ENCODE data around the gene SPEN. TPM values are rescaled to one million over a fixed set of nuclear protein-coding genes. Genes with fewer than 3 reads are reported as not detected.
A peak's percentile ranks its signal among the peaks of the same experiment; 100 is the strongest.

The SPEN gene
- total and polyA plus RNA-seq, 2 of the 13 experiments (the other 11 are each of a cell fraction or from before 2014, with no cell fraction given): 4.8 to 14.0 TPM

DNA sequence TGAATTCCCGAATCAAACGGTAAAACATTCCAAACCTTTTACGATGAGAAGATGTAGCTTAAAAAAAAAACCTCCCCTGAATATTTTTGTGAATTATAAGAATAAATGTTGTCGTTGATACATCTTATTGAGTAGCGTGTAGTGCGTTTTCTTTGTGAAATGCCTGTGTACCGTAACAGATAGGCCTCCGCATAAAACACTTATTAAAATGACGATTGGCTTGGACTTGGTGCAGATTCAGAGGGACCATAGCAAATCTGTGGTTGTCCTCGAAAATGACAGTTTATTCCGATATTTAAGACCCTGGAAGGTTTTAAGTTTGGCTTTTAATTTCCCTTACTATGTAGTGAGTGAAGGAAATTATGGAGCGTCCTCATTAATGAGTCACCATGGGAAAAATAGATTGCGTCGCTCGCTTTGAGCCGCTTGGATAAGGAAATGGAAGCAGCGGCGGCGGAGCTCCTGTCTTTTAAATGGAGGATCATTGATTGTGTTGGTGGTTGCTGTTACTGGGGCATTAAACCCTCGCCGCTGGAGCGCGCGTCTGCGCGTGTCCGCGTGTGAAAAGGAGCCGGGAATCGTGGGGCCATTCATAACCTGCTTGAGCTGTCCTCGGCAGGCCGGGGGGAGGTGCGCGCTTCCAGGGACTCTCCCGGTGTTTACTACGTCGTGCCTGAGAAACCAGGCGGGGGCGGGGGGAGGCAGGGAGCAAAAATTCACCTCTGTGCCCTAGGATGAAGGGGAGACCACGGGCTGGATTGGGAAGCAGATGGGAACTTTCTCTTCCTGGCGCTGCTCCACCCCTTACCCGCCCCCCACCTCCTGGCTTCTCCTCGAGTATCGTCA is 1.6 kb downstream of the SPEN start (continued):
- TF ChIP-seq, protein P1, sequence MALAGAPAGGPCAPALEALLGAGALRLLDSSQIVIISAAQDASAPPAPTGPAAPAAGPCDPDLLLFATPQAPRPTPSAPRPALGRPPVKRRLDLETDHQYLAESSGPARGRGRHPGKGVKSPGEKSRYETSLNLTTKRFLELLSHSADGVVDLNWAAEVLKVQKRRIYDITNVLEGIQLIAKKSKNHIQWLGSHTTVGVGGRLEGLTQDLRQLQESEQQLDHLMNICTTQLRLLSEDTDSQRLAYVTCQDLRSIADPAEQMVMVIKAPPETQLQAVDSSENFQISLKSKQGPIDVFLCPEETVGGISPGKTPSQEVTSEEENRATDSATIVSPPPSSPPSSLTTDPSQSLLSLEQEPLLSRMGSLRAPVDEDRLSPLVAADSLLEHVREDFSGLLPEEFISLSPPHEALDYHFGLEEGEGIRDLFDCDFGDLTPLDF (CRISPR knock-in tag; IDR thresholded peaks at IDR 0.05): 0 out of 2 replicates have a peak, but pooled peaks have one; percentile 43
- peak; percentile 14; the same call in 1 of the 2 replicates for TF ChIP-seq ZNF709 (CRISPR knock-in tag; IDR thresholded peaks at IDR 0.05)

DNA sequence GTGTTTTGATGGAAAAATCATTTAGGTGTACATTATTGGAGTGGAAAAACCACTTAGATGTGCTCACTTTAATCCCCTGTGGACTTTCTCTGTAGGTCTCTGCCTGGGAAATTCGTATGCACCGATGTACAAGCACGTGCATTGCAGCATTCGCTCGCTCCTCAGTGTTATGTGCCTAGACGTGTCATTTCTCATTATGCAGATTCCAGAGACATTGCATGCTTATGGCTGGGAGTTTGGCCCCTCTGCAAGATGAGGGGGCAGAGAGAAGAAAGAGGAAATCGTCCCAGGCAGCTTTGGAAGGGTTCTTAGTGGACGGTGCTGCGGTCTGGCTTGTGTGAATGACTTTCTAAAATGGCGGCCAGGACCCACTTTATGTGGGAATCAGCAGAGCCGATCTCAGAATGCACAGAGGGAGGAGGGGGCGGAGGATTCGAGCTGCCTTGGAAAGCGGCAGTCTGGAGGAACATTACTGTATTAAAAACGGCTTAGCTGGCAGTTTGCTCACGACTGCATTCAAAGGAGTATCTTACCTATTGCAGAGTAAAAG is 2.3 kb downstream of the SPEN start:
- no peaks in the 10 kb centered on the region for H3K36me3 ChIP-seq (replicated peaks in 1 of 2; ENCODE audit: control insufficient read depth in 1 of 2, insufficient read depth in 2 of 2, low read length in 2 of 2)
- ATAC-seq: peak; percentile 50
- in situ Hi-C loops (cut with HindIII; ENCODE audit: extremely low pct_ligation_motif_present, low pct_unique_long_range_greater_than_20kb): no loop called here
- DNase-seq (ENCODE audit: low spot score): peak; percentile 65
- no peak for FAIRE-seq
- intact Hi-C loops (cut with micrococcal nuclease; ENCODE audit: unreplicated experiment): loop anchor here (1.0 to 5.0 kb wide), 3 partner anchors 35 to 48 kb away; no protein-coding TSS in a partner anchor
- no TSS peak for BruUV-seq (replicated peaks)
- H3K79me2 ChIP-seq (ENCODE audit: insufficient read depth, low read length): peaks cover 80% of the 10 kb centered on the region
- no peaks in the 10 kb centered on the region for H3K9me3 ChIP-seq (ENCODE audit: low read length)
- peak overlapping the region; percentile 91 for H3K9ac ChIP-seq (ENCODE audit: insufficient read depth, low read depth, low read length)
- H3K4me3 ChIP-seq (replicated peaks in 1 of 3; ENCODE audit: insufficient read depth in 1 of 3, low read depth in 2 of 3, low read length in 3 of 3): peak overlapping the region; percentile 83 to 98 (median 98)
- CTCF ChIA-PET (ENCODE audit: low intra/inter-chr PET ratio, low total read pairs): no interaction called here
- no peaks in the 10 kb centered on the region; a peak in 2 of 5 replicates for H3K27me3 ChIP-seq (ENCODE audit: control insufficient read depth in 1 of 2, insufficient read depth in 2 of 2, low read length in 2 of 2)
- no peaks in the 10 kb centered on the region for H4K20me1 ChIP-seq (ENCODE audit: insufficient read depth, low read length)
- POLR2A ChIA-PET: interaction anchor here (0.6 to 10.4 kb wide), 12 partner anchors 10 to 126 kb away, joined by 3 to 208 read pairs (median 6); partner anchors contain the start of gene ZBTB17
- no peak overlapping the region for H2AFZ ChIP-seq (ENCODE audit: low read length)
- H3K27ac ChIP-seq (ENCODE audit: extremely low read length, insufficient read depth, low read length): peak overlapping the region; percentile 99
- H3K4me1 ChIP-seq (ENCODE audit: insufficient read depth, low read length): peaks cover 44% of the 10 kb centered on the region
- WGBS (ENCODE audit: low lambda C conversion rate): 3% methylated on average over 16 of the region's 16 CpGs
- peak overlapping the region; percentile 95 for H3K4me2 ChIP-seq (ENCODE audit: low read depth, low read length)
- TF ChIP-seq CBX1 (IDR thresholded peaks at IDR 0.05; ENCODE audit: low read depth): no peak
- no peak for TF ChIP-seq BRF2 (CRISPR knock-in tag; IDR thresholded peaks at IDR 0.05)
- TF ChIP-seq TAF1 (CRISPR knock-in tag; IDR thresholded peaks at IDR 0.05): 0 out of 2 replicates have a peak, but pooled peaks have one; percentile 30
- TF ChIP-seq ZNF350 (CRISPR knock-in tag; IDR thresholded peaks at IDR 0.05; ENCODE audit: borderline replicate concordance, low read depth): 0 out of 2 replicates have a peak, but pooled peaks have one; percentile 7
- TF ChIP-seq, protein P2, sequence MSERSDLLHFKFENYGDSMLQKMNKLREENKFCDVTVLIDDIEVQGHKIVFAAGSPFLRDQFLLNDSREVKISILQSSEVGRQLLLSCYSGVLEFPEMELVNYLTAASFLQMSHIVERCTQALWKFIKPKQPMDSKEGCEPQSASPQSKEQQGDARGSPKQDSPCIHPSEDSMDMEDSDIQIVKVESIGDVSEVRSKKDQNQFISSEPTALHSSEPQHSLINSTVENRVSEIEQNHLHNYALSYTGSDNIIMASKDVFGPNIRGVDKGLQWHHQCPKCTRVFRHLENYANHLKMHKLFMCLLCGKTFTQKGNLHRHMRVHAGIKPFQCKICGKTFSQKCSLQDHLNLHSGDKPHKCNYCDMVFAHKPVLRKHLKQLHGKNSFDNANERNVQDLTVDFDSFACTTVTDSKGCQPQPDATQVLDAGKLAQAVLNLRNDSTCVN (CRISPR knock-in tag; IDR thresholded peaks at IDR 0.05; ENCODE audit: borderline replicate concordance): no peak
- TF ChIP-seq STAT6 (CRISPR knock-in tag; IDR thresholded peaks at IDR 0.05; ENCODE audit: borderline replicate concordance): no peak
- TF ChIP-seq ZNF670 (CRISPR knock-in tag; IDR thresholded peaks at IDR 0.05; ENCODE audit: borderline replicate concordance): no peak
- no peak for TF ChIP-seq HOXA9 (CRISPR knock-in tag; IDR thresholded peaks at IDR 0.05; ENCODE audit: borderline replicate concordance)
- 0 out of 2 replicates have a peak, but pooled peaks have one; percentile 31 for TF ChIP-seq AHR (CRISPR knock-in tag; IDR thresholded peaks at IDR 0.05)
- TF ChIP-seq SETDB1 (CRISPR knock-in tag; IDR thresholded peaks at IDR 0.05; ENCODE audit: borderline replicate concordance): no peak
- 0 out of 2 replicates have a peak, but pooled peaks have one; percentile 11 for TF ChIP-seq NFKBIZ (CRISPR knock-in tag; IDR thresholded peaks at IDR 0.05)
- TF ChIP-seq BORCS8-MEF2B (CRISPR knock-in tag; IDR thresholded peaks at IDR 0.05): peak; percentile 1; the same call in 1 of the 2 replicates
